HepG2 (cell line): ENCODE data around the gene UBB. TPM values are rescaled to one million over a fixed set of nuclear protein-coding genes. Genes with fewer than 3 reads are reported as not detected.
A peak's percentile ranks its signal among the peaks of the same experiment; 100 is the strongest.

ENCODE experiments used
- KDM1A ChIP-seq: IDR thresholded peaks from 2 replicates; pipeline ENCODE4 v1.6.1; 2016; ENCODE audit warnings: missing compliant biosample characterization
- MAZ ChIP-seq, 2 experiments: sonication (generic) in 1 of 2; formaldehyde crosslinking in 1 of 2; IDR thresholded peaks; 2 replicates each; pipeline versions ENCODE4 v1.5.0 to v1.6.1; 2012 to 2020; ENCODE audit warnings: low read depth in 2 of 2, mild to moderate bottlenecking in 2 of 2, borderline replicate concordance in 1 of 2, improper control_type of control experiment in 1 of 2, low read length in 1 of 2, missing genetic modification reagents in 1 of 2, moderate library complexity in 1 of 2
- MLLT10 ChIP-seq: sonication (generic); formaldehyde crosslinking; IDR thresholded peaks from 2 replicates; pipeline ENCODE4 v1.4.0; 2020; ENCODE audit warnings: missing genetic modification reagents
- PHF8 ChIP-seq: sonication (generic); formaldehyde crosslinking; IDR thresholded peaks from 2 replicates; pipeline ENCODE4 v1.5.0; 2020; ENCODE audit warnings: missing genetic modification reagents
- POLR2A ChIP-seq, 2 experiments: IDR thresholded peaks; 2 replicates each; pipeline ENCODE4 v1.6.1; 2011; ENCODE audit warnings: low read depth in 2 of 2, low read length in 2 of 2, mild to moderate bottlenecking in 1 of 2, moderate library complexity in 1 of 2; ENCODE audit not compliant: insufficient read depth in 1 of 2
- RBM22 ChIP-seq: fragments of 200-400 bp; formaldehyde crosslinking; optimal IDR thresholded peaks from 2 replicates; pipeline ENCODE3; 2017; ENCODE audit warnings: mild to moderate bottlenecking, low read length, moderate library complexity
- SP5 ChIP-seq: IDR thresholded peaks from 2 replicates; pipeline ENCODE4 v1.6.1; 2016; ENCODE audit warnings: low read depth, borderline replicate concordance
- THAP11 ChIP-seq: IDR thresholded peaks from 2 replicates; pipeline ENCODE4 v1.6.1; 2016; ENCODE audit warnings: missing biosample characterization, missing genetic modification reagents
- TOPORS ChIP-seq: sonication (generic); formaldehyde crosslinking; IDR thresholded peaks from 2 replicates; pipeline ENCODE4 v1.8.0; 2023; ENCODE audit warnings: mild to moderate bottlenecking, missing genetic modification reagents
- ZKSCAN5 ChIP-seq: sonication (generic); formaldehyde crosslinking; IDR thresholded peaks from 2 replicates; pipeline ENCODE4 v1.5.1; 2020; ENCODE audit warnings: mild to moderate bottlenecking, missing genetic modification reagents
- ZNF609 ChIP-seq: sonication (generic); formaldehyde crosslinking; IDR thresholded peaks from 2 replicates; pipeline ENCODE4 v1.4.0; 2020; ENCODE audit warnings: mild to moderate bottlenecking, missing genetic modification reagents, borderline replicate concordance
- ZNF776 ChIP-seq: sonication (generic); formaldehyde crosslinking; IDR thresholded peaks from 2 replicates; pipeline ENCODE4 v1.4.0; 2020; ENCODE audit warnings: mild to moderate bottlenecking, missing genetic modification reagents
- ZNF792 ChIP-seq: IDR thresholded peaks from 2 replicates; pipeline ENCODE4 v1.6.1; 2016
- polyA plus RNA-seq, 8 experiments: library from polyadenylated mRNA; depleted of rRNA in 3 of 8; stranded (reverse) in 7 of 8; unstranded in 1 of 8; fragments of >200 nt; fragmentation: Illumina TruSeq in 4 of 8; extraction: Trizol in 4 of 8; gene quantifications; 2 replicates each; pipeline versions ENCODE4 v1.2.1 to v1.2.3, GENCODE V29; 2011 to 2016; ENCODE audit warnings: low read depth in 4 of 8, missing spikeins in 1 of 8, mixed read lengths in 1 of 8; ENCODE audit not compliant: insufficient read depth in 1 of 8
- total RNA-seq, 5 experiments: library from RNA; depleted of rRNA; stranded (reverse); fragments of >200 nt; fragmentation: Illumina TruSeq; extraction: Trizol; gene quantifications; 2 replicates each; pipeline ENCODE4 v1.2.3, GENCODE V29; 2016; ENCODE audit warnings: low read depth in 1 of 5
- TF ChIP-seq, protein P1 (sequence below): sonication (generic); formaldehyde crosslinking; IDR thresholded peaks from 2 replicates; pipeline ENCODE4 v1.5.1; 2020; ENCODE audit warnings: missing genetic modification reagents, mild to moderate bottlenecking, borderline replicate concordance
- TF ChIP-seq, protein P2 (sequence below): sonication (generic); formaldehyde crosslinking; conservative IDR thresholded peaks from 2 replicates; pipeline ENCODE4 v1.8.1; 2023; ENCODE audit warnings: missing genetic modification reagents
- TF ChIP-seq, protein P3 (sequence below): sonication (generic); formaldehyde crosslinking; IDR thresholded peaks from 2 replicates; pipeline ENCODE4 v1.8.0; 2022; ENCODE audit warnings: mild to moderate bottlenecking, missing genetic modification reagents

UBB gene
- total and polyA plus RNA-seq, 2 of the 13 experiments (the other 11 are each of a cell fraction or from before 2014, with no cell fraction given) = 1,130 to 2,066 TPM

DNA sequence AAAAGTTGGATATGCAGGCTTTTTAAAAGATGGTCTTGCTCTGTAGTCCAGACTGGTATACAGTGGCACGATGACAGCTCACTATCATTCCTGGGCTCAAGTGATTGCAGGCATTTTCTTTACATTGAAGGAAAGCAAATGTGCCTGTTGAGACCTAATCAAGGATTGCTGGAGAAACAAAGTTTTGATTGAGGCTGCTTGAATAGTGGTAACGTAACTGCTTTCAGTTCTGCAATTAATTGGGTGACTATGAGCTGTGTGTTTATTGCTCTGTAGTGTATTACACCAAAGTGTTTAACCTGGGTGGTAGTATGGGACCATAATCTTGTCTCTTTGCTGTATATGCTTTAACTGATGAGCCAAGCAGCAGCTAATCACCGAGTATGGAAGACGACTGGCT is 2.3 kb downstream of the UBB start (continued):
- TF ChIP-seq, protein P1, sequence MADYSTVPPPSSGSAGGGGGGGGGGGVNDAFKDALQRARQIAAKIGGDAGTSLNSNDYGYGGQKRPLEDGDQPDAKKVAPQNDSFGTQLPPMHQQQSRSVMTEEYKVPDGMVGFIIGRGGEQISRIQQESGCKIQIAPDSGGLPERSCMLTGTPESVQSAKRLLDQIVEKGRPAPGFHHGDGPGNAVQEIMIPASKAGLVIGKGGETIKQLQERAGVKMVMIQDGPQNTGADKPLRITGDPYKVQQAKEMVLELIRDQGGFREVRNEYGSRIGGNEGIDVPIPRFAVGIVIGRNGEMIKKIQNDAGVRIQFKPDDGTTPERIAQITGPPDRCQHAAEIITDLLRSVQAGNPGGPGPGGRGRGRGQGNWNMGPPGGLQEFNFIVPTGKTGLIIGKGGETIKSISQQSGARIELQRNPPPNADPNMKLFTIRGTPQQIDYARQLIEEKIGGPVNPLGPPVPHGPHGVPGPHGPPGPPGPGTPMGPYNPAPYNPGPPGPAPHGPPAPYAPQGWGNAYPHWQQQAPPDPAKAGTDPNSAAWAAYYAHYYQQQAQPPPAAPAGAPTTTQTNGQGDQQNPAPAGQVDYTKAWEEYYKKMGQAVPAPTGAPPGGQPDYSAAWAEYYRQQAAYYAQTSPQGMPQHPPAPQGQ (CRISPR knock-in tag) = no peak
- TF ChIP-seq ZKSCAN5 (CRISPR knock-in tag) (no peak), ZNF792 (no peak), POLR2A (IDR thresholded peaks at IDR 0.05; ENCODE audit: insufficient read depth in 1 of 2, low read depth in 2 of 2, low read length in 2 of 2) (peak; percentile 36 to 45; a peak in 2 of 4 replicates), KDM1A (CRISPR knock-in tag) (no peak), MAZ (IDR thresholded peaks at IDR 0.05; ENCODE audit: borderline replicate concordance, low read depth, low read length) (no peak), MAZ (CRISPR knock-in tag; IDR thresholded peaks at IDR 0.05; ENCODE audit: low read depth) (no peak), TOPORS (CRISPR knock-in tag) (no peak), THAP11 (no peak), ZNF776 (CRISPR knock-in tag) (no peak), SP5 (CRISPR knock-in tag) (no peak), PHF8 (CRISPR knock-in tag) (no peak), MLLT10 (CRISPR knock-in tag) (no peak), ZNF609 (CRISPR knock-in tag) (no peak), RBM22 (peak; percentile 33)
- TF ChIP-seq, protein P2, sequence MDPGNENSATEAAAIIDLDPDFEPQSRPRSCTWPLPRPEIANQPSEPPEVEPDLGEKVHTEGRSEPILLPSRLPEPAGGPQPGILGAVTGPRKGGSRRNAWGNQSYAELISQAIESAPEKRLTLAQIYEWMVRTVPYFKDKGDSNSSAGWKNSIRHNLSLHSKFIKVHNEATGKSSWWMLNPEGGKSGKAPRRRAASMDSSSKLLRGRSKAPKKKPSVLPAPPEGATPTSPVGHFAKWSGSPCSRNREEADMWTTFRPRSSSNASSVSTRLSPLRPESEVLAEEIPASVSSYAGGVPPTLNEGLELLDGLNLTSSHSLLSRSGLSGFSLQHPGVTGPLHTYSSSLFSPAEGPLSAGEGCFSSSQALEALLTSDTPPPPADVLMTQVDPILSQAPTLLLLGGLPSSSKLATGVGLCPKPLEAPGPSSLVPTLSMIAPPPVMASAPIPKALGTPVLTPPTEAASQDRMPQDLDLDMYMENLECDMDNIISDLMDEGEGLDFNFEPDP = no peak
- TF ChIP-seq, protein P3, sequence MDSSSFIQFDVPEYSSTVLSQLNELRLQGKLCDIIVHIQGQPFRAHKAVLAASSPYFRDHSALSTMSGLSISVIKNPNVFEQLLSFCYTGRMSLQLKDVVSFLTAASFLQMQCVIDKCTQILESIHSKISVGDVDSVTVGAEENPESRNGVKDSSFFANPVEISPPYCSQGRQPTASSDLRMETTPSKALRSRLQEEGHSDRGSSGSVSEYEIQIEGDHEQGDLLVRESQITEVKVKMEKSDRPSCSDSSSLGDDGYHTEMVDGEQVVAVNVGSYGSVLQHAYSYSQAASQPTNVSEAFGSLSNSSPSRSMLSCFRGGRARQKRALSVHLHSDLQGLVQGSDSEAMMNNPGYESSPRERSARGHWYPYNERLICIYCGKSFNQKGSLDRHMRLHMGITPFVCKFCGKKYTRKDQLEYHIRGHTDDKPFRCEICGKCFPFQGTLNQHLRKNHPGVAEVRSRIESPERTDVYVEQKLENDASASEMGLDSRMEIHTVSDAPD (CRISPR knock-in tag) = no peak
- TF ChIP-seq, all 625 proteins: peak for 6
